ENCODE data around the gene EPYC.

The EPYC gene

GRCh38 chr12:90920222-90920621 lies 84.5 kb downstream of the EPYC start:
- Histone ChIP-seq H4K20me1 (ENCODE audit: insufficient read depth, low read length) (no peaks in the 10 kb centered on the region), H3K27ac (ENCODE audit: low read length) (no peak overlapping the region)
- DNase-seq, result no peak

DNA sequence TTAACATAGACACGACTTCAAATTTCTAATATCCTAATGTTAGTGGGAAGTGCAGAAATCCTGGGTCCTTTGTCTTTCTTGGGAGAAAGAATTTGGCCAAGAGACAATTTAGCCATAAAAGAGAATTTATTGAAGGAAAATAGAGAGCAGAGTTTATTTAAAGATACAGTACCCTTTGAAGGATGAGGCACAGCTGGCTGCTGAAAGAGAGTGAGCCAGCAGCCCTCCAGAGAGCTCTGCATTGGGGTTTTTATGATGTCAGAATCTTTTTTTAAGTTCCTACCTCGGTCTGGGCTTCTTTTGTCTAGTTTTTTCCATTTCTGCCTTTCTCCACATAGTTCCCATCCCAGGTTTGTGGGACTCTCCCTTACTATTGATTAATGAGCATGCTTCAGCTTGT lies 87.3 kb downstream of the EPYC start:
- Histone ChIP-seq H3K36me3 (ENCODE audit: insufficient read depth, low read length) (no peaks in the 10 kb centered on the region), H3K4me3 (ENCODE audit: low read depth in 1 of 2, low read length in 2 of 2) (no peak overlapping the region), H3K4me2 (ENCODE audit: insufficient read depth, low read length) (no peak overlapping the region), H3K9me3 (ENCODE audit: insufficient read depth, low read length, severe bottlenecking) (no peaks in the 10 kb centered on the region), H3K4me1 (ENCODE audit: insufficient read depth, low read length) (no peaks in the 10 kb centered on the region), H3K27me3 (ENCODE audit: insufficient read depth, low read length, poor library complexity) (no peaks in the 10 kb centered on the region), H3K27ac (ENCODE audit: low read length) (no peak overlapping the region), H4K20me1 (ENCODE audit: insufficient read depth, low read length) (no peaks in the 10 kb centered on the region), H3K9ac (ENCODE audit: low read depth, low read length) (no peak overlapping the region), H3K79me2 (ENCODE audit: insufficient read depth, low read length) (no peaks in the 10 kb centered on the region), H2AFZ (ENCODE audit: low read depth, low read length) (no peak overlapping the region)
- no peak for TF ChIP-seq EZH2 (IDR thresholded peaks at IDR 0.05; ENCODE audit: borderline replicate concordance, low read depth, low read length, severe bottlenecking)
- DNase-seq, result no peak
- no peak for ATAC-seq (ENCODE audit: insufficient read depth, low read depth)

More at GRCh38 chr12:90920222-90920621, 84.5 kb downstream of the EPYC start:
- H3K36me3 ChIP-seq (ENCODE audit: insufficient read depth, low read length), result no peaks in the 10 kb centered on the region
- no peak for TF ChIP-seq EZH2 (IDR thresholded peaks at IDR 0.05; ENCODE audit: borderline replicate concordance, low read depth, low read length, severe bottlenecking)
- TF ChIP-seq, protein P1, sequence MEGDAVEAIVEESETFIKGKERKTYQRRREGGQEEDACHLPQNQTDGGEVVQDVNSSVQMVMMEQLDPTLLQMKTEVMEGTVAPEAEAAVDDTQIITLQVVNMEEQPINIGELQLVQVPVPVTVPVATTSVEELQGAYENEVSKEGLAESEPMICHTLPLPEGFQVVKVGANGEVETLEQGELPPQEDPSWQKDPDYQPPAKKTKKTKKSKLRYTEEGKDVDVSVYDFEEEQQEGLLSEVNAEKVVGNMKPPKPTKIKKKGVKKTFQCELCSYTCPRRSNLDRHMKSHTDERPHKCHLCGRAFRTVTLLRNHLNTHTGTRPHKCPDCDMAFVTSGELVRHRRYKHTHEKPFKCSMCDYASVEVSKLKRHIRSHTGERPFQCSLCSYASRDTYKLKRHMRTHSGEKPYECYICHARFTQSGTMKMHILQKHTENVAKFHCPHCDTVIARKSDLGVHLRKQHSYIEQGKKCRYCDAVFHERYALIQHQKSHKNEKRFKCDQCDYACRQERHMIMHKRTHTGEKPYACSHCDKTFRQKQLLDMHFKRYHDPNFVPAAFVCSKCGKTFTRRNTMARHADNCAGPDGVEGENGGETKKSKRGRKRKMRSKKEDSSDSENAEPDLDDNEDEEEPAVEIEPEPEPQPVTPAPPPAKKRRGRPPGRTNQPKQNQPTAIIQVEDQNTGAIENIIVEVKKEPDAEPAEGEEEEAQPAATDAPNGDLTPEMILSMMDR (IDR thresholded peaks at IDR 0.05; ENCODE audit: borderline replicate concordance, extremely low read depth, low read length, poor library complexity, severe bottlenecking), result no peak
- H3K9me3 ChIP-seq (ENCODE audit: insufficient read depth, low read length, severe bottlenecking), result no peaks in the 10 kb centered on the region
- H3K27me3 ChIP-seq (ENCODE audit: insufficient read depth, low read length, poor library complexity), result peaks cover 3% of the 10 kb centered on the region
- no peak overlapping the region for H3K4me2 ChIP-seq (ENCODE audit: insufficient read depth, low read length)
- no peak overlapping the region for H2AFZ ChIP-seq (ENCODE audit: low read depth, low read length)
- H3K4me3 ChIP-seq (ENCODE audit: low read depth in 1 of 2, low read length in 2 of 2), result no peak overlapping the region
- H3K9ac ChIP-seq (ENCODE audit: low read depth, low read length), result no peak overlapping the region
- no peak for ATAC-seq (ENCODE audit: insufficient read depth, low read depth)
- no peaks in the 10 kb centered on the region for H3K4me1 ChIP-seq (ENCODE audit: insufficient read depth, low read length)
- H3K79me2 ChIP-seq (ENCODE audit: insufficient read depth, low read length), result no peaks in the 10 kb centered on the region

GRCh38 chr12:90916516-90916915 lies 88.3 kb downstream of the EPYC start:
- Histone ChIP-seq H3K9me3 (ENCODE audit: insufficient read depth, low read length, severe bottlenecking) (no peaks in the 10 kb centered on the region), H3K4me2 (ENCODE audit: insufficient read depth, low read length) (no peak overlapping the region), H3K27ac (ENCODE audit: low read length) (no peak overlapping the region), H2AFZ (ENCODE audit: low read depth, low read length) (no peak overlapping the region), H3K4me3 (ENCODE audit: low read depth in 1 of 2, low read length in 2 of 2) (no peak overlapping the region), H3K27me3 (ENCODE audit: insufficient read depth, low read length, poor library complexity) (no peaks in the 10 kb centered on the region), H3K9ac (ENCODE audit: low read depth, low read length) (no peak overlapping the region), H3K4me1 (ENCODE audit: insufficient read depth, low read length) (no peaks in the 10 kb centered on the region), H3K36me3 (ENCODE audit: insufficient read depth, low read length) (no peaks in the 10 kb centered on the region), H4K20me1 (ENCODE audit: insufficient read depth, low read length) (no peaks in the 10 kb centered on the region), H3K79me2 (ENCODE audit: insufficient read depth, low read length) (no peaks in the 10 kb centered on the region)
- DNase-seq (no peak), ATAC-seq (ENCODE audit: insufficient read depth, low read depth) (no peak)
- TF ChIP-seq EZH2 (IDR thresholded peaks at IDR 0.05; ENCODE audit: borderline replicate concordance, low read depth, low read length, severe bottlenecking), result no peak
- TF ChIP-seq, protein P1 (IDR thresholded peaks at IDR 0.05; ENCODE audit: borderline replicate concordance, extremely low read depth, low read length, poor library complexity, severe bottlenecking), result no peak

- ATAC-seq (ENCODE audit: insufficient read depth, low read depth), result no peak
These were observed 89.4 kb downstream of the EPYC start for GRCh38 chr12:90915353-90915752.

More at GRCh38 chr12:90915353-90915752, 89.4 kb downstream of the EPYC start:
- Histone ChIP-seq H3K79me2 (ENCODE audit: insufficient read depth, low read length) (no peaks in the 10 kb centered on the region), H3K27ac (ENCODE audit: low read length) (no peak overlapping the region), H3K9me3 (ENCODE audit: insufficient read depth, low read length, severe bottlenecking) (no peaks in the 10 kb centered on the region), H3K4me2 (ENCODE audit: insufficient read depth, low read length) (no peak overlapping the region), H3K36me3 (ENCODE audit: insufficient read depth, low read length) (no peaks in the 10 kb centered on the region), H3K9ac (ENCODE audit: low read depth, low read length) (no peak overlapping the region), H2AFZ (ENCODE audit: low read depth, low read length) (no peak overlapping the region), H3K4me3 (ENCODE audit: low read depth in 1 of 2, low read length in 2 of 2) (no peak overlapping the region), H3K27me3 (ENCODE audit: insufficient read depth, low read length, poor library complexity) (no peaks in the 10 kb centered on the region), H4K20me1 (ENCODE audit: insufficient read depth, low read length) (no peaks in the 10 kb centered on the region), H3K4me1 (ENCODE audit: insufficient read depth, low read length) (no peaks in the 10 kb centered on the region)
- no peak for TF ChIP-seq EZH2 (IDR thresholded peaks at IDR 0.05; ENCODE audit: borderline replicate concordance, low read depth, low read length, severe bottlenecking)
- TF ChIP-seq, protein P1 (IDR thresholded peaks at IDR 0.05; ENCODE audit: borderline replicate concordance, extremely low read depth, low read length, poor library complexity, severe bottlenecking), result no peak
- DNase-seq, result no peak
